ENCODE data around the gene GP9. TPM values are rescaled to one million over a fixed set of nuclear protein-coding genes. Genes with fewer than 3 reads are reported as not detected.

GP9 gene
- total and polyA plus RNA-seq, 9 of the 15 experiments (the other 6 are each of a cell fraction or from before 2014, with no cell fraction given): not detected

GRCh38 chr3:129106866-129107565 lies 46.4 kb downstream of the GP9 start:
- H3K9me3 ChIP-seq (replicated peaks; ENCODE audit: control insufficient read depth, insufficient read depth, low read depth, low read length): no peaks in the 10 kb centered on the region
- H3K9ac ChIP-seq (ENCODE audit: insufficient read depth in 1 of 2, low read depth in 2 of 2, low read length in 2 of 2): peak overlapping the region in 1 of 2 experiments; percentile 35; a peak in 1 of 4 replicates

GRCh38 chr3:129107793-129108192 lies 47.2 kb downstream of the GP9 start:
- H3K27me3 ChIP-seq (ENCODE audit: control insufficient read depth in 2 of 2, insufficient read depth in 2 of 2, low read length in 2 of 2): no peaks in the 10 kb centered on the region
- FAIRE-seq: no peak
- no peak overlapping the region for H3K4me2 ChIP-seq (ENCODE audit: insufficient read depth, low read length)
- peaks cover 3 to 10% of the 10 kb centered on the region in 2 experiments; a peak in 4 of 5 replicates for H3K4me1 ChIP-seq (replicated peaks in 1 of 2; ENCODE audit: control insufficient read depth in 2 of 2, insufficient read depth in 2 of 2, low read length in 2 of 2)
- H3K9ac ChIP-seq (ENCODE audit: insufficient read depth in 1 of 2, low read depth in 2 of 2, low read length in 2 of 2): no peak overlapping the region
- H3K27ac ChIP-seq (ENCODE audit: extremely low read depth, low read depth, low read length): no peak overlapping the region
- in situ Hi-C loops (cut with MboI): no loop called here
- H3K9me3 ChIP-seq (replicated peaks; ENCODE audit: control insufficient read depth, insufficient read depth, low read depth, low read length): no peaks in the 10 kb centered on the region
- BruUV-seq (replicated peaks): no TSS peak
- DNase-seq (ENCODE audit: extremely low read depth in 1 of 4, low spot score in 3 of 4): no peak
- ATAC-seq: no peak
- H3K4me3 ChIP-seq: no peak overlapping the region
- no peak overlapping the region for H2AFZ ChIP-seq (ENCODE audit: low read depth, low read length)
- H4K20me1 ChIP-seq (replicated peaks; ENCODE audit: control insufficient read depth, insufficient read depth, low read length): no peaks in the 10 kb centered on the region
- no peaks in the 10 kb centered on the region for H3K79me2 ChIP-seq (ENCODE audit: control insufficient read depth, insufficient read depth, low read length)
- no peaks in the 10 kb centered on the region; the same call in 2 of the 3 replicates for H3K36me3 ChIP-seq (ENCODE audit: control insufficient read depth, insufficient read depth, low read length)
- ChIA-PET CTCF (ENCODE audit: low intra/inter-chr PET ratio) (no interaction called here), POLR2A (interaction anchor here (0.7 kb wide), 1 partner anchor 163 kb away, joined by 4 read pairs; no protein-coding TSS in a partner anchor)
- H3K9me1 ChIP-seq (ENCODE audit: control insufficient read depth, insufficient read depth, low read length): no peaks in the 10 kb centered on the region
- intact Hi-C loops (cut with micrococcal nuclease): no loop called here
- 55% methylated on average over 7 of the region's 8 CpGs for WGBS (ENCODE audit: insufficient coverage, low coverage, missing lambda C conversion rate)
- TF ChIP-seq PATZ1 (CRISPR knock-in tag; IDR thresholded peaks at IDR 0.05; ENCODE audit: borderline replicate concordance) (no peak), E2F8 (IDR thresholded peaks at IDR 0.05; ENCODE audit: low read depth, partially characterized antibody) (no peak), ZNF707 (CRISPR knock-in tag; conservative IDR thresholded peaks at IDR 0.05) (no peak), ZNF24 (IDR thresholded peaks at IDR 0.05) (no peak), GTF2A2 (tag; IDR thresholded peaks at IDR 0.05) (no peak)

More at GRCh38 chr3:129106866-129107565, 46.4 kb downstream of the GP9 start:
- ATAC-seq (no peak), FAIRE-seq (no peak), DNase-seq (ENCODE audit: extremely low read depth in 1 of 4, low spot score in 3 of 4) (no peak)
- Histone ChIP-seq H3K27me3 (ENCODE audit: control insufficient read depth in 2 of 2, insufficient read depth in 2 of 2, low read length in 2 of 2) (no peaks in the 10 kb centered on the region), H2AFZ (ENCODE audit: low read depth, low read length) (no peak overlapping the region), H3K9me1 (ENCODE audit: control insufficient read depth, insufficient read depth, low read length) (no peaks in the 10 kb centered on the region), H3K4me2 (ENCODE audit: insufficient read depth, low read length) (no peak overlapping the region), H3K79me2 (ENCODE audit: control insufficient read depth, insufficient read depth, low read length) (no peaks in the 10 kb centered on the region), H3K36me3 (ENCODE audit: control insufficient read depth, insufficient read depth, low read length) (no peaks in the 10 kb centered on the region), H3K27ac (ENCODE audit: extremely low read depth, low read depth, low read length) (no peak overlapping the region), H3K4me3 (no peak overlapping the region), H4K20me1 (replicated peaks; ENCODE audit: control insufficient read depth, insufficient read depth, low read length) (0 out of 2 replicates have a peak, but pooled peaks cover under 1% of the 10 kb centered on the region), H3K4me1 (replicated peaks in 1 of 2; ENCODE audit: control insufficient read depth in 2 of 2, insufficient read depth in 2 of 2, low read length in 2 of 2) (peaks cover 6 to 11% of the 10 kb centered on the region in 2 experiments; a peak in 4 of 5 replicates)
- 58% methylated on average over 17 of the region's 19 CpGs for WGBS (ENCODE audit: insufficient coverage, low coverage, missing lambda C conversion rate)
- POLR2A ChIA-PET: interaction anchor here (0.6 to 1.1 kb wide), 5 partner anchors 16 to 1049 kb away, joined by 3 to 4 read pairs (median 3); no protein-coding TSS in a partner anchor
- in situ Hi-C loops (cut with MboI): no loop called here
- BruUV-seq (replicated peaks): no TSS peak
- CTCF ChIA-PET (ENCODE audit: low intra/inter-chr PET ratio): no interaction called here
- TF ChIP-seq USF1 (CRISPR knock-in tag; IDR thresholded peaks at IDR 0.05) (peak; percentile 23; the same call in 1 of the 2 replicates), HDAC6 (IDR thresholded peaks at IDR 0.05; ENCODE audit: low read depth, low read length) (no peak)
- intact Hi-C loops (cut with micrococcal nuclease): no loop called here
